ENCODE results near the gene SLC24A5.

DNA sequence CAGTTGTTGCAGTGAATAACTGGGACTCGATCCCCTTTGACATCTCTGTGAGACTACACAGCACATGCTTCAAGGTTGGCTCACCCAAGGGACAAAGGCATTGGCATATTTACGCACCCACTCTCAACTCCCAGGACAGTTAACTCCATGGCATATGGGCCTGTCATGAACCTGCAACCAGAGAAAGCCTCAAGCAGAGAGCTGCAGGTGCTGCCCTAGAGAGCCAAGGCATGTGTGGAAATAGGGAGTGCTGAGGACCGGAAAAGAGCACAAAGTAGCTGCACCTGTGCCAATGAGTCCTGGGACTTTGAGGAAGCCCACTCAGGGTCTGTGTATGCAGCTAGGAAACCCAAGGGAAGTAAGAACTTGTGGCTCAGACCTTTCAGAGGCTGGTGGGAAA lies 32.9 kb upstream of the SLC24A5 start:
- TF ChIP-seq POLR2AphosphoS5 (IDR thresholded peaks at IDR 0.05), result no peak
- TF ChIP-seq, protein P1, sequence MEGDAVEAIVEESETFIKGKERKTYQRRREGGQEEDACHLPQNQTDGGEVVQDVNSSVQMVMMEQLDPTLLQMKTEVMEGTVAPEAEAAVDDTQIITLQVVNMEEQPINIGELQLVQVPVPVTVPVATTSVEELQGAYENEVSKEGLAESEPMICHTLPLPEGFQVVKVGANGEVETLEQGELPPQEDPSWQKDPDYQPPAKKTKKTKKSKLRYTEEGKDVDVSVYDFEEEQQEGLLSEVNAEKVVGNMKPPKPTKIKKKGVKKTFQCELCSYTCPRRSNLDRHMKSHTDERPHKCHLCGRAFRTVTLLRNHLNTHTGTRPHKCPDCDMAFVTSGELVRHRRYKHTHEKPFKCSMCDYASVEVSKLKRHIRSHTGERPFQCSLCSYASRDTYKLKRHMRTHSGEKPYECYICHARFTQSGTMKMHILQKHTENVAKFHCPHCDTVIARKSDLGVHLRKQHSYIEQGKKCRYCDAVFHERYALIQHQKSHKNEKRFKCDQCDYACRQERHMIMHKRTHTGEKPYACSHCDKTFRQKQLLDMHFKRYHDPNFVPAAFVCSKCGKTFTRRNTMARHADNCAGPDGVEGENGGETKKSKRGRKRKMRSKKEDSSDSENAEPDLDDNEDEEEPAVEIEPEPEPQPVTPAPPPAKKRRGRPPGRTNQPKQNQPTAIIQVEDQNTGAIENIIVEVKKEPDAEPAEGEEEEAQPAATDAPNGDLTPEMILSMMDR (IDR thresholded peaks at IDR 0.05), result no peak
- TF ChIP-seq POLR2A (IDR thresholded peaks at IDR 0.05), result no peak
